Inflammatory macrophage treated with lipopolysaccharide for 4 hours (primary cell): Measurements from ENCODE around the gene EYA2.
"Not testable (repeated sequence)": the region's sequence is repeated elsewhere in the genome, so short reads cannot be mapped to it uniquely, and the experiment has no call there.

Experiments used
- DNase-seq: peaks from one replicate; pipeline ENCODE4 v3.0.0-alpha.2; 2020

Gene EYA2

DNA sequence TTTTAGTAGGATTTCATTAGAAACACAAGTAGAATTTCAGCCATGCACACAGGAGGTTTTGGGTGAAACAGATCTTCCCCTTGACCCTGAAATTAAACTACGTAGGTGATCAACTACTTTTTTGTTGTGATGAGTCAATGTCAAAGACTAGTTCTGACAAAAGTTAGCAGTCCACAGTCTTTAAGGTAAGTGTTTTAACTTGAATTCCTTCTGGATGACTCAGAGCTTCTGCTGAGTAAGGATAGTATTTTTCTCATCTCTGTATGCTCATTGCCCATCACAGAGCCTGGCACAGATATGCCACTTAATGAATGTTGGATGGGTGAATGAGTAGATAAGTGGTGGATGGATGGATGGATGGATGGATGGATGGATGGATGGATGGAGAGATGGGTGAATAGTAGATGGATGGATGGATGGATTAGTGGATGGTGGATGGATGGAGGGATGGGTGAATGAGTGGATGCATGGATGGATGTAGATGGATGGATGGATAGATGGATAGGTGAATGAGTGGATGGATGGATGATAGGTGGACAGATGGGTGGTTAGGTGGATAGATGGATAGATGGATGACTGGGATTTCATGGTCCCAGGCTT lies 296.5 kb downstream of the EYA2 start:
- no peak for DNase-seq

DNA sequence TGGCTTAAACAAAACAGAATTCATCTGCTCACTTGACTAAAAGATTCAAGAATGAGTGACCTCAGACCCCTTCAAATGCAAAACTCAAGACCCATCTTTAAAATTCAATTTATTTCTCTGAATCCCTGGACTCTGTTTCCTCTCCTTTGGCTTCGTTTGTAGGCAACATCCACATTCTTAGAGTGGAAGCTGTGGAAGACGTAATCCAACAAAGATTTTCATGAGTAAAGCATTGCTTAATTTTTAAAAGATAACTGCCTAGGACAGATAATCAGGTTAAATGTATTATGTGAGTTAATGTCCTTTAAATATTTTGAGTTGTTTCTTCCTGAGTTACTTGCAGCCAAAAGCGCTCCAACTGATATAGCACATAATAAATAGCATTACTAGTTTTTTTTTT lies 297.3 kb downstream of the EYA2 start:
- DNase-seq, result no peak

DNA sequence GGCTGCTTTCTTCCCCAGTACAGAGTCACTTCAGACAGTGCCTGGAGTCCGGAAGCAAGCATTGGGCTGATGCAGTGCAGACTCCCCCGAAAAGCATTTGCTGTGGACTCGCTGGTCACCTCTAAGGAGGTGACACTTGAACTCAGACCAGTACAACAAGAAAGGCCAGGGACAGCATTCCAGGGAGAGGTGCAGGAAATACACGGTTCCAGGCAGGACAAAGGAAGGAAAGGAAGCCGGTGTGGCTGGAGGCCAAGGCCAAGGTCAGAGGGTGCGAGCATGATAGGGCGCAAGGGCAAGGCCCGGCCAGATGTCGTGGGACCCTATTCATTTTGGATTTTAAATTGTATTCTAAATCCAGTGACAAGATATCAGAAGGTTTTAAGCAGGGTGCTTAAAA lies 300.9 kb downstream of the EYA2 start:
- no peak for DNase-seq

DNA sequence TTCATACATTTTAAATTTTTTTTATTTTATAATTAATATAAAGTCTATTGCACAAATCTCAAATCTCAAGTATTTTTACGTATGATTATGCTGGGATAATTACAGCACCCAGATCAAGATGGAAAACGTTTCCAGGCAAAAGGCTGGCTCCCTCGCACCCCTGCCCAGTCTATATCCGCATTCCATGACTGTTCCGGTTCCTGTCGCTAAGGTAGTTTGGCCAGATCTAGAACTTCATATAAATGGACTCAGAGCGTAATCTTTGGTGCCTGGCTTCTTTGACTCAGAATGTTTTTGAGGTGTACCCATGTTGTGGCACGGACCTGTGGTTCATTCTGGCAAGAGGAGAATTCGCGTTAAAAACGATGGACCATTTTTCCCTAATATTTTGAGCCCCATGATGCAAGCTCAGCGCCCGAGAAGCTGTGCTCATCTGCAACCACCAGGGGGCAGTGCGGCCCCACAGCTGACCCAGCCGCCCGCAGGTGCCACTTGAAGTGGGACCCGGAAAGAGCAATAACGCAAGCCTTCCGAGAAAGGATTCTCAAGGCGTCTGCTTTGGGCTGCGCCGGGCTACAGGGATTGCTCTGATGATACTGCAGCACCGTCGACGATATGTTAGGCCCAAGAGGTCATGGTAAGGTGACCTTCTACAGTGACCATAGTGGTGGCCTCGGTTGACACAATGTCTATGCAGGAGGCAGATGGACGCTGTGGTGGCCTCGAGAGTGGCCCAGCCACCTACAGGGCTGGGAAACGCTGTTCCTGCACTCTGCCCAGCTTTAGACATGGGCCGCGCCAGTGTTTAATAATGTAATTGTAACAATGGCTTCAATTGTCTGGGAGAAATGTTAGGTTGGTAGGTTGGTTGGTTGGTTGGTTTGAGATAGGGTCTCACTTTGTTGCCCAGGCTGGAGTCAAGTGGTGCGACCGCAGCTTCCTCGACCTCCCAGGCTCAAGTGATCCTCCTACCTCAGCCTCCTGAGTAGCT lies 301.7 kb downstream of the EYA2 start:
- peak; percentile 56 for DNase-seq

DNA sequence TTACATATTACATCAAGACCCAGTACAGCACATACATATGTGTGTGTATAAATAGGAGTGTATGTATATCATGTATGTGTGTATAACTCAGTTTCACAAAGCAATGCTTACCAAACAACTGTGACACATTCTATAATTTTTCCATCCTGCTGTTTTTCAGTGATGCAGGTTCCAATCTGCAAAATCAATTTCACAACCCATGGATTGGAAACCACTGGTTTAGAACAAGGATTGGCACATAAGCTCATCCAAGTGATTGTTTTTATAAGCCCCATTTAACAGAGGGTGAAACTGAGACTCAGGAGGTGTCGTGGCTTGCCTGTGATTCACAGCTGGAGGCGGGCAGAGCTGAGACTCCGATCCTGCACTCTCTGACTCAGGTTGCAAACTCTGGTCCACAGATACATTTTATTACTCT lies 303.6 kb downstream of the EYA2 start:
- peak; percentile 1 for DNase-seq

DNA sequence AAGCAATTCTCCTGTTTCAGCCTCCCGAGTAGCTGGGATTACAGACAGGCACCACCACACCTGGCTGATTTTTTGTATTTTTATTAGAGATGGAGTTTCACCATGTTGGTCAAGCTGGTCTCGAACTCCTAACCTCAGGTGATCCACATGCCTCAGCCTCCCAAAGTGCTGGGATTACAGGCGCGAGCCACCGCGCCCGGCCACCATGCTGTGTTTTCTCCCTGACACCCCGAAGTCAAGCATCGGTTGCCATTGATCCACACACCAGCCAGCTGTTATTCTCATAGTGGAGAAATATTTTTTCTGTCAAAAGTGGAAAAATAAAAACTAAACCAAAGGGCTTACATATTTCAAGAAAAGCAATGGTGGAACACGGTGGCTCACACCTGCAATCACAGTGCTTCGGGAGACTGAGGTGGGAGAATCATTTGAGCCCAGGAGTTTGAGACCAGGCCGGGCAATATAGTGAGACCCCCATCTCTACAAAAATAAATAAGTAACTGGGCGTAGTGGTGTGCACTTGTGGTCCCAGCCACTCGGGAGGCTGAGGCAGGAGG lies 304.4 kb downstream of the EYA2 start:
- no peak for DNase-seq

DNA sequence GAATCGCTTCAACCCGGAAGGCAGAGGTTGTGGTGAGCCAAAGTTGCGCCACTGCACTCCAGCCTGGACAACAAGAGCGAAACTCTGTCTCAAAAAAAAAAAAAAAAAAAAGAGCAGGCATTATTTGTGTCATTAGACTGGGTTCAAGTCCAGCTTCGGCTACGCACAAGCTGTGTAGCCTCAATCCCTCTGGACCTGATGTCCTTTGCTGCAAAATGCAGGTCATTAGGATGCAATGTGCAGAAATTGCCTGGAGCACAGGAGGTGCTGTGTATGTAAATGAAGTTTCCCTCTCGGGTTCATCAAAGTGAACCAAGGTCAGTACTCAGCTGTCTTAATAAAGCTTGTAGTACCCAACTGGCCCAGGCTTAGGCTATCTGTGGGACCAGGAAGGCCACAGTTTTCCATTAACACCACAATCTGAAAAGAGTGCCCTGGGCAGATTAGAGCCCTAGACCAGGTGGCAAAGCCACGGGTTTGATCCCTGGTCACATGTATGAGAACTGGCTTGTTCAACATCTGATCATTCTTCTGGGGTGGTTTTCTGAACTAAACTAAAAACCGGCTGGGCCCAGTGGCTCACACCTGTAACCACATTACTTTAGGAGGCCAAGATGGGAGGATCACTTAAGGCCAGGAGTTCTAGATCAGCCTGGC lies 306.6 kb downstream of the EYA2 start:
- DNase-seq, result no peak

DNA sequence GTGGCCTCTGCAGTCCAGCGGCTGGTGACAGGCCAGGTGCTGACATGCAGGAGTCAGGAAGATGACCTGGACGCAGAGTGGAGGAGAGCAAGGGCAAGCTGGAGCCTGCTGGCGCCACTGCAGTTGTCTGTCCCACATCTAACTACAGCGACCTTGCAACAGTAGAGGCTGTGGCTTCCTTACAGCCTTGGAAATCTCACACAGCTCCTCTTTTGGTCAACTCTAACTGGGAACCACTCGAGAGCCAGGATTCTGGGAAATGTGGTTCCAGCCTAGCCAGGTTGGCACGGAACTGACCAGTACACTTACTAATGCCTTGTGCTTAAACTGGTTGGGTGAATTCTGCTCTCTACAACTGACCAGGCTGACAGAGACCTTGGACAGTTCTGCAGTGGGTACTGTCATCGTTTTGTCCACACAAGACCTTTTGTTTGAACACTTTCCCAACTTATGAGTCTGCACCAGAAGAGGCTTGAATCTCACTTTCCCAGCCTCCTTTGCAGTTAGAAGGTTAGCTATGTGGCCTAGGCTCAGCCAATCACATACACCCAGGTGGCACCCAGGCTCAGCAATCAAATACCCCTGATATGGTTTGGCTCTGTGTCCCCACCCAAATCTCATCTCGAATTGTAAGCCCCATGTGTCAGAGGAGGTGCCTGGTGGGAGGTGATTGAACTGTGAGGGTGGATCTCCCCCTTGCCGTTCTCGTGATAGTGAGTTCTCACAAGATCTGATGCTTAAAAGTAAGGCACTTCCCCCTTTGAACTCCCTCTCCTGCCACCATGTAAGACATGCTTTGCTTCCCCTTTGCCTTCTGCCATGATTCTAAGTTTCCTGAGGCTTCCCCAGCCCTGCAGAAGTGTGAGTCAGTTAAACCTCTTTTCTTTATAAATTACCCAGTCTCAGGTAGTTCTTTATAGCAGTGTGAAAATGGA lies 308.4 kb downstream of the EYA2 start:
- DNase-seq, result no peak

DNA sequence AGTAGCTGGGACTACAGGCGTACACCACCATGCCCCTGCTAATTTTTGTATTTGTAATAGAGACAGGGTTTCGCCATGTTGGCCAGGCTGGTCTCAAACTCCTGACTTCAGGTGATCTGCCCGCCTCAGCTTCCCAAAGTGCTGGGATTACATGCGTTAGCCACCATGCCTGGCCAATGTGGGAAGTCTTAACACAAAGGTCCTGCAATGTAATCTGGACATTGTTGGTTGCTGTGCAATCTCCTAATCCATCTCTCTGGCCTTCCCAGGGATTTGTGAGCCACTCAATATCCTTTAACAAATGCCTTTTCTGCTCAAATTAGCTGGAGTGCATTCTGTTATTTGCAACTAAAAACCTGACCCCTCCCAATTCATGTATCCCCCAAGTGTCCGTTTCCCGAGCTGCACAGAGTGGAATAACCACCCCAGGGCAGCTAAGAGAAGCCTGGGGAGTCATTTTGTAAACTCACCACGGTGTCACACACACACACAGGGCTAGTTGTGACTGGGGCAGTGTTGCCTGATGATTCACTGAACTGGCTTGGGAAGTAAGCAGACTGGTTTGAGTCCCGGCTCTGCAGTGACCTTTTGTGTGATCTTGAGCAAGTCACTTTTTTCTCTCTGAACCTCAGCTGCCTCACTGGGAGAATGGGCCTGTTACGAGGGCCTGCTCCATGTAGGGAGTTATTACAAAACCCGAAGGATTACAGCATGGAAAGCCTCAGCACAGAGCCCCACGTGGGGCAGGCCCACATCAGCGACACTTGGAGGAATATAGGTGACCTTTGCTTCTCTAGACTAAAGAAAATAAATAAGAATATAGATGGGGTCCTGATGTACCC lies 309.6 kb downstream of the EYA2 start:
- peak; percentile 9 for DNase-seq

DNA sequence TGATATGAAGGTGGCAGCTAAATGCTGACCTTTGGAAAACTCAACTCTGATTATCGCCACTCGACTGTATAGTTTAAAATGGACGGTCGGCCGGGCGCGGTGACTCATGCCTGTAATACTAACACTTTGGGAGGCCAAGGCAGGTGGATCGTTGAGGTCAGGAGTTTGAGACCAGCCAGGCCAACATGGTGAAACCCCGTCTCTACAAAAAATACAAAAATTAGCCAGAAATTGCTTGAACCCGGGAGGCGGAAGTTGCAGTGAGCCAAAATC lies 310.1 kb downstream of the EYA2 start:
- not testable (repeated sequence) for DNase-seq

DNA sequence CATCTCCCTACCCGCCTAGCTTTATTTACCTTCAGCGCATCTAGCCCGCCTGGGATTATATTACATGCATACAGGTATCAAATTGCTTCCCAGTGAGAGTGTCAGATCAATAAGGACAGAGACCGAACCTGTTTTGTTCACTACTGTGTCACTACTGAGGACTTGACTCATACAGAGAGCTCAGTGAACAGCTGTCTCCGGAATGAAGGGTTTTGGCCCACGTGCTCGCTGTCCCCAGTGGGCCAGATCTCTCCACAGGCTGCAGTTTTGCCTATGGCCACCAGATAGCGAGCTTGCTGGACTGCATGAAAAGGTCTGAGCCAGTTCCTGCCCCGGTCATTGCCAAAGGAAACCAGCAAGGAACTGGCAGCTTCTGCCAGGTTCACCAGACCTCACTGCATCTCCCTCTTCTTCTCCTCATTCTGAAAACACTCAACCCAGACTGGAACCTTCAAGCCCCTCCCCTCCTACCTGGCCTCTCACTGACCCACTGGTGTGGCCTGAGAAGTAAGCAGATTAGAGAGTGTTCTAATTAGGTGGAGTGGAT lies 311.0 kb downstream of the EYA2 start:
- DNase-seq, result peak; percentile 27

DNA sequence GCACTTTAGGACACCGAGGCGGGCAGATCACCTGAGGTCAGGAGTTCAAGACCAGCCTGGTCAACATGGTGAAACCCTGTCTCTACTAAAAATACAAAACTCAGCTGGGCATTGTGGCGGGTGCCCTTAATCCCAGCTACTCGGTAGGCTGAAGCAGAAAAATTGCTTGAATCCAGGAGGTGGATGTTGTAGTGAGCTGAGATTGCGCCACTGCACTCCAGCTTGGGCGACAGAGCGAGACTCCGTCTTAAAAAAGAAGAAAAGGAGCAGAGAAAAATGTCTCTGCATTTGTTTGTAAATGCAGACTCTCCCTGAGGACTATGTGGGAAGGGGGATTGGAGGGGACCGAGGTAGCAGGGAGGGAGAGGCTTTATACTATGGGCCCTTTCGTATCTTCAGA lies 311.9 kb downstream of the EYA2 start:
- DNase-seq, result not testable (repeated sequence)

DNA sequence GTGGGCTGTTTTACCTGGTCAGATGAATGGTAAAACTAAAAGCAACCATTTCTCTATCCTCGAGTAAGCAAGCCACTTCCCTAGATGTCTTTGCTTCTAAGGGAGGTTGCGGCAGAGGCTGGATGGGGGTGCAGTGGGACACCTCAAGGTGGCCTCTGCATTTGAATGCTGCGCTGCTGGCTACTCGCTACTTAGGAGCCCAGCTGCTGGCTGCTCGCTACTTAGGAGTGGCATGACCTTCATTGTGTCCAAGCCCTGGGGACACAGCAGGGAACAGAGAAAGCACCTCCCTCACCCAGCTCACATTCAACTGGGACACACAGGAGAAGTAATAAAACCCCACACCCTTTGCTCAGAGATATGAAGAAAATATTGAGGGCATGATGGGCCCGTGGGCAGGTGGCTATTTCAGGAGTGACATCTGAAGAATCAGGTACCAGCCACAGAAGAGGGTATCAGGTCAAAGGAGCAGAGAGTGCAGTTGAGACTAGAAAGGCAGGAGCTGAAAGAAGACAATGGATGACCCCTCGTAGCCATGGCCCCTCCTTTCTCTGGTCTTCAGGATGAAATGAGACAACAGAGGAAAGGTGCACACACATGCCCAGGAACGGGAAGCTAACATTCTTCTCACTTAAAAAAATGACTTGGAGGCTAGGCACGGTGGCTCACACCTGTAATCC lies 312.5 kb downstream of the EYA2 start:
- no peak for DNase-seq

DNA sequence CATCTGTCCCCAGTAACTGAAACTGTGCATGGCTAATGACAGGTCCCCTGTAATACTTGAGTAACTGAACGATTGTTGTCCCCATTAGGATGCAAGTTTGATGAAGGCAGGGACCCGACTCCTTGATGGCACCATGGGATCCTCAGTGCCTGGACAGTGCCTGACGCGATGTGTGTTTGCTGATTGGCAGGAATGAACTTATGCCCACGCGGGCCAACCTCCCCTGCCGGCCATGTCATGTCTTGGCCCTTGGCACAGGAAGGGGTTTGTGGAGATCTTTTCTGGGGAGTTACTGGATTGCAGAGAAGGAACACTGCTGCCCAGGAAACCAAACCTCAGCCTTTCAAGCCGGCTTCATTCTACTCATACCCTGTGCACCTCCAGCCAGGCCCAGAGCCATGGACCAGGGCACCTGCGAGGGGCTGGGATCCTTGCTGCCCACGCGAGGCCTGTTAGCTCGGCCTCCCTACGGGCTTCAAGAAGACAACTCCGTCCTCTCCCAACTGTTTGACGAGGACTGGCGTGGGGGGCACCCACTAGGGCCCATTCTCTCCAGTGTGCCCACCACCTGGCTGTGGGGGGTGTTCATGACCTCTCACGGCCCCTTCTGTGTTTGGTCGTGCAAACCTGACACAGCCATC lies 314.0 kb downstream of the EYA2 start:
- DNase-seq, result no peak

DNA sequence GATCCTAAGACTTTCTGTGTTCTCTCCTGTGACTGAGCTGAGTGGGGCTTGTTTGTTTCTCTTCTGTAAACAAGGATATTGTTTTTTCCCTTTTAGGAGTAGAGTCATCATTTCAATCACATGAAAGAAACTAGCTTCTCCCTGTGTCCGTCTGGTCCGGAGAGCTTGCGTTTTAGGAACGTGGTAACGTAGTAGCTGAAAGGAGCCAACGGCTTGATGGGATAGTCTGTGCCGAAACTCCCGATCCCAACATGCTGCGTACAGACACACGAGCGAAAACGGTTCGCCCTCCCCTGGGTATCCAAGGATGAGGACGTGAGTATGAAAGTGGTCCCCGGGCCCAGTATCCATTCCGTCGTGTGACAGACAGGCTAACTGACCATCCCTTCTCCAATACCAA lies 315.3 kb downstream of the EYA2 start:
- DNase-seq, result no peak

DNA sequence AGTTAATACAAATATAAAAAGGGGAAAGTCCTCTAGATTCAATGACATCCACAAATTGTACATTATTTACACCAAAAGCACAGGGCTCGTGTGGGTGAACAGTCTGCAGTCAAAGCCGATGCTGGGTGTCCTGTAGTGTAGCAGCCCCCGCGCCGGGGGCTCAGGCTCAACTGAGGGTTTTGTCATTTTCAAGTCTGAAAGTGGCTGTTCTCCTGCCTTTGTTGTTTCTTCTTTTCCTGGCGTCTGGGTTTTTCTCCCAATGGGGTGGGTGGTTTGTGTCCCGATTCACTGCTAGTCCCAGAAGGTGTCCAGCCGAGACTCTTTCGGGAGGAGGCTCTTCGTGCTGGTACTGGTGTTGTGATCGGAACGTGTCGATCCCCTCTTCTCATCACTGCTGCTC lies 315.8 kb downstream of the EYA2 start:
- DNase-seq, result no peak

DNA sequence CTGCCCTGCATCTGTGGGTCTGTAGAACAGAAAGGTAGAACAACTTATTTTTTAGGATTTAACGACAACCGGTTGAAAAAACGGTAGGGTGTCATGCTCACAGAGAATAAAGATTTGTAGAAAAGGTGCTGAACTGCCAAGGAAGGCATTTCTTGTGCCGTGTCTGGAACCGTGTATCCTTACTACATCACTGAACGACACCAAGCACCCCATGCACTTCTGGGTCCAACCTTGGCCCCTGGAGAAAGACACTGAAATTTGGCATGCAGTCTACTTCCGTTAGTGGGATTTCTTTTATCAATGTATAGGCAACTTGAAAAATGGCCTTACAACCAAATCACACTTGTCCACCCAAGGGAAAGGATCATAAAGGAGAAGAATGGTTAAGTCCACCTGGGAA lies 316.4 kb downstream of the EYA2 start:
- no peak for DNase-seq

DNA sequence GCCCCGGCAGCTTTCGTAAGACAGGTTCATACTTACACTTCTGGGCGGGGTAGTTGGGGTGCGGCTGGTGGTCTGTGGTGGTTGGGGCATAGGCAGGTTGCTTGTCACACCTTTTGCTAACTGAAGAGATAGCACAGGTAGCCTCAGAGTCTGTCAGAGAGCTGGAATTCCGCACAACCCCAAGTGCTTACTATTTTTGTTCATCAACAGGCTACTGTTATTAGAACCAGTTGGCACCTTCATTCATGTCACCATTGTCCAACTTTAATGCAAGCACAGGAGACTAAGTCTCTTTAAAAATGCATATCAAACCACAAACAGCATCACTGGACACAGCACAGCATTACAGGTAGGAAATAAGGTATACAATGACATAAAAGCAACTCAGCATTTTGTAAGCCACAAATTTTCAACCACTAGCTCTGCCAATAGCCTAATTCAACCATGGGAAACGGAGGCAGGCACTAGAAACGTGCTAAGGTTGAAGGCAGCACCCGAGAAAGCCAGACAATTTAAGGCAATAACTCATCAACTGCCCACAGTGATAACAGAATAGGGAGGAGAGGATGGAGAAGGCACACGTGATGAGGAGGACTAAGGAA lies 318.1 kb downstream of the EYA2 start:
- DNase-seq, result no peak

DNA sequence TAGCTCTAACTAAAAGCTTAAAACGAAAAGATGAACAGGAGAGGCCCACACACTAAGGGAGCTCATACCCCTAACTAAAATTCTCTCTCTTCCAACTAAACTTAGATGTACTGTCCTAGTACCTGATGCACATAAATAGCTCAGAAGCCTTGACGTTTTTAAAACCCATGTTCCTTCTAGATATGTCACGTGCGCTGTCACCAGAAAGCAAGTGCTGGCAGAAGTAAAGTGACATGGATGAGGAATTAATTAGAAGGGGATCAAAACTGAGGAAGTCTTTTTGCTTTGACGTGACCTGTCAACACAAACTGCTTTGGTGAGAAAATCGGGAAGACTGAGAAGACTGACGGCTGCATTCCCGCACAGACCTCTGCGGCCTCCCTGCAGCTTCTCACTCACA lies 319.3 kb downstream of the EYA2 start:
- no peak for DNase-seq
